ENCODE measurements around the gene CACNA1I.

GRCh38 chr22:39530692-39531331 is 39.7 kb upstream of the CACNA1I start:
- TF ChIP-seq ZNF274 (IDR thresholded peaks at IDR 0.05; ENCODE audit: low read length) (no peak), ZNF274 (tag by site-specific recombination; IDR thresholded peaks at IDR 0.05; ENCODE audit: borderline replicate concordance) (no peak), ZBTB7A (tag by site-specific recombination; IDR thresholded peaks at IDR 0.05; ENCODE audit: low read depth) (no peak), ZNF830 (tag by site-specific recombination; IDR thresholded peaks at IDR 0.05; ENCODE audit: low read depth) (no peak)

All from HEK293 (cell line).